ENCODE measurements around the gene AMZ1. TPM values are rescaled to one million over a fixed set of nuclear protein-coding genes. Genes with fewer than 3 reads are reported as not detected.

The AMZ1 gene
- total and polyA plus RNA-seq, 8 donors = under 0.01 to 1.4 (median 0.45) TPM; not detected in 5

GRCh38 chr7:2701832-2702593 lies 14.0 kb downstream of the AMZ1 start:
- 54 to 67% (median 60%) methylated on average over 11 to 12 of the region's 12 CpGs for WGBS, 5 donors
- intact Hi-C loops (cut with DNase I; ENCODE audit: low total_unique reads) = no loop called here
- no peak for DNase-seq

GRCh38 chr7:2702594-2702957 lies 14.6 kb downstream of the AMZ1 start:
- intact Hi-C loops (cut with DNase I; ENCODE audit: low total_unique reads) = no loop called here
- Histone ChIP-seq H3K4me3 (no peak overlapping the region), H3K36me3 (no peaks in the 10 kb centered on the region), H3K27ac (no peak overlapping the region), H3K4me1 (peaks cover 0 to 4% (median 0%) of the 10 kb centered on the region in 4 donors), H3K9me3 (no peaks in the 10 kb centered on the region), H3K27me3 (peaks cover 0 to 21% (median 0%) of the 10 kb centered on the region in 3 donors)
- TF ChIP-seq CTCF (IDR thresholded peaks at IDR 0.05) (no peak), POLR2A (IDR thresholded peaks at IDR 0.05) (no peak), POLR2AphosphoS5 (IDR thresholded peaks at IDR 0.05) (no peak), EP300 (IDR thresholded peaks at IDR 0.05) (no peak)
- no peak for DNase-seq
- WGBS, 5 donors = 71 to 81% (median 77%) methylated on average over 18 to 22 of the region's 22 CpGs

More at GRCh38 chr7:2701832-2702593, 14.0 kb downstream of the AMZ1 start:
- Histone ChIP-seq H3K27ac (no peak overlapping the region), H3K4me3 (no peak overlapping the region), H3K9me3 (no peaks in the 10 kb centered on the region), H3K4me1 (peaks cover 0 to 4% (median 0%) of the 10 kb centered on the region in 4 donors), H3K27me3 (peaks cover 0 to 21% (median 0%) of the 10 kb centered on the region in 3 donors), H3K36me3 (no peaks in the 10 kb centered on the region)
- TF ChIP-seq CTCF (IDR thresholded peaks at IDR 0.05) = no peak
- TF ChIP-seq POLR2A (IDR thresholded peaks at IDR 0.05) = no peak
- no peak for TF ChIP-seq POLR2AphosphoS5 (IDR thresholded peaks at IDR 0.05)
- TF ChIP-seq EP300 (IDR thresholded peaks at IDR 0.05) = no peak

GRCh38 chr7:2705371-2706096 lies 17.5 kb downstream of the AMZ1 start:
- Histone ChIP-seq H3K27me3 (peaks cover 0 to 4% (median 0%) of the 10 kb centered on the region in 3 donors), H3K36me3 (no peaks in the 10 kb centered on the region), H3K4me1 (peaks cover 7 to 16% (median 15%) of the 10 kb centered on the region in 4 donors), H3K9me3 (no peaks in the 10 kb centered on the region), H3K4me3 (no peak overlapping the region), H3K27ac (no peak overlapping the region)
- intact Hi-C loops (cut with DNase I; ENCODE audit: low total_unique reads) = no loop called here
- TF ChIP-seq POLR2A (IDR thresholded peaks at IDR 0.05) = no peak
- no peak for TF ChIP-seq CTCF (IDR thresholded peaks at IDR 0.05)
- TF ChIP-seq POLR2AphosphoS5 (IDR thresholded peaks at IDR 0.05) = no peak
- no peak for TF ChIP-seq EP300 (IDR thresholded peaks at IDR 0.05)
- DNase-seq = no peak
- 79 to 88% (median 83%) methylated on average over 14 of the region's 14 CpGs for WGBS, 5 donors

- no peaks in the 10 kb centered on the region for H3K9me3 ChIP-seq
- WGBS, 5 donors = 31 to 51% (median 35%) methylated on average over 6 of the region's 6 CpGs
- H3K4me3 ChIP-seq = no peak overlapping the region
- no peaks in the 10 kb centered on the region for H3K36me3 ChIP-seq
- H3K4me1 ChIP-seq = peaks cover 7 to 17% (median 14%) of the 10 kb centered on the region in 4 donors
- no peak overlapping the region for H3K27ac ChIP-seq
- intact Hi-C loops (cut with DNase I; ENCODE audit: low total_unique reads) = no loop called here
- H3K27me3 ChIP-seq = no peaks in the 10 kb centered on the region
- TF ChIP-seq CTCF (IDR thresholded peaks at IDR 0.05) (no peak), POLR2AphosphoS5 (IDR thresholded peaks at IDR 0.05) (no peak), EP300 (IDR thresholded peaks at IDR 0.05) (no peak), POLR2A (IDR thresholded peaks at IDR 0.05) (no peak)
- no peak for DNase-seq
Observed at GRCh38 chr7:2706685-2707126, 18.7 kb downstream of the AMZ1 start.
